HepG2 (cell line): ENCODE results near the gene TRAF4. TPM values are rescaled to one million over a fixed set of nuclear protein-coding genes. Genes with fewer than 3 reads are reported as not detected.

Source experiments
- ATAC-seq: fragments of 200-7000 bp; cut with Tn5 transposase; 3 replicates; pipeline ENCODE4 v1.9.1; 2020; ENCODE audit warnings: mild to moderate bottlenecking, moderate library complexity
- BruUV-seq: library from RNA; stranded (reverse); fragments of 400-500 nt; replicated peaks from 2 replicates; lab custom pipeline; 2021; lab: Mats Ljungman, UMichigan
- CTCF ChIA-PET: fragments of 300-600 bp; formaldehyde crosslinking; extraction: SDS; loops from one replicate; lab custom pipeline; 2021; ENCODE audit warnings: low total read pairs, inconsistent platforms, low intra/inter-chr PET ratio; lab: Yijun Ruan, JAX
- POLR2A ChIA-PET: fragments of 350-600 bp; sonication (Branson Sonifier 250); formaldehyde crosslinking; loops from one replicate; lab custom pipeline; 2020; ENCODE audit warnings: antibody characterized with exemption, inconsistent platforms; lab: Yijun Ruan, JAX
- DNase-seq: peaks from one replicate; pipeline ENCODE4 v3.0.0-alpha.2; 2015; ENCODE audit warnings: low spot score
- FAIRE-seq: peaks from 3 replicates; lab custom pipeline; 2011; peaks lifted over from hg19 to GRCh38; lab: Jason Lieb, UNC
- H2AFZ ChIP-seq: one replicate; pipeline ENCODE4 v1.6.1; 2011; ENCODE audit warnings: low read length, inconsistent platforms
- H3K27ac ChIP-seq: fragments of 300-600 bp; 3 replicates; pipeline ENCODE4 v1.8.0; 2011; ENCODE audit warnings: mixed run types, mild to moderate bottlenecking, mixed read lengths, low read length, inconsistent platforms; ENCODE audit not compliant: insufficient read depth; ENCODE audit errors: extremely low read length
- H3K27me3 ChIP-seq, 2 experiments: fragments of 200-600 bp in 1 of 2; 2 replicates in 1 of 2; 3 replicates in 1 of 2; pipeline versions ENCODE4 v1.6.0 to v1.8.0; 2011; ENCODE audit warnings: low read length in 2 of 2, mild to moderate bottlenecking in 2 of 2, moderate library complexity in 2 of 2, inconsistent platforms in 1 of 2; ENCODE audit not compliant: insufficient read depth in 2 of 2, control insufficient read depth in 1 of 2
- H3K36me3 ChIP-seq, 2 experiments: fragments of 200-600 bp in 1 of 2; replicated peaks in 1 of 2; 2 replicates in 1 of 2; 3 replicates in 1 of 2; pipeline versions ENCODE4 v1.5.1 to v1.8.0; 2011; ENCODE audit warnings: low read length in 2 of 2, inconsistent platforms in 1 of 2; ENCODE audit not compliant: insufficient read depth in 2 of 2, control insufficient read depth in 1 of 2
- H3K4me1 ChIP-seq: 2 replicates; pipeline ENCODE4 v1.5.1; 2012; ENCODE audit warnings: low read length, inconsistent platforms; ENCODE audit not compliant: insufficient read depth
- H3K4me2 ChIP-seq: 2 replicates; pipeline ENCODE4 v1.6.0; 2011; ENCODE audit warnings: low read depth, low read length, inconsistent platforms
- H3K4me3 ChIP-seq, 3 experiments: fragments of 200-600 bp in 1 of 3; sonication (generic), shearing (Covaris generic) in 1 of 3; replicated peaks in 1 of 3; 2 replicates each; pipeline ENCODE4 v1.5.1; 2011 to 2016; ENCODE audit warnings: low read length in 3 of 3, inconsistent platforms in 2 of 3, low read depth in 2 of 3, mild to moderate bottlenecking in 2 of 3, control low read depth in 1 of 3, mixed read lengths in 1 of 3; ENCODE audit not compliant: insufficient read depth in 1 of 3
- H3K79me2 ChIP-seq: one replicate; pipeline ENCODE4 v1.6.1; 2011; ENCODE audit warnings: low read length, inconsistent platforms; ENCODE audit not compliant: insufficient read depth
- H3K9ac ChIP-seq: 2 replicates; pipeline ENCODE4 v1.6.0; 2011; ENCODE audit warnings: mild to moderate bottlenecking, low read depth, low read length, inconsistent platforms; ENCODE audit not compliant: insufficient read depth
- H3K9me3 ChIP-seq: 2 replicates; pipeline ENCODE4 v1.5.1; 2012; ENCODE audit warnings: mild to moderate bottlenecking, low read length
- H4K20me1 ChIP-seq: 2 replicates; pipeline ENCODE4 v1.6.0; 2011; ENCODE audit warnings: inconsistent platforms, mild to moderate bottlenecking, low read length, moderate library complexity; ENCODE audit not compliant: insufficient read depth
- PAF1 ChIP-seq: IDR thresholded peaks from 2 replicates; pipeline ENCODE4 v1.6.1; 2016; ENCODE audit warnings: missing genetic modification reagents, missing compliant biosample characterization
- POLR2G ChIP-seq: fragments of 200-400 bp; formaldehyde crosslinking; IDR thresholded peaks from 2 replicates; pipeline ENCODE4 v1.6.1; 2018; ENCODE audit warnings: mild to moderate bottlenecking, low read depth, low read length, moderate library complexity
- RAD51 ChIP-seq: fragments of 450-650 bp; IDR thresholded peaks from 2 replicates; pipeline ENCODE4 v1.6.1; 2016; ENCODE audit warnings: borderline replicate concordance
- RELA ChIP-seq: sonication (generic); formaldehyde crosslinking; IDR thresholded peaks from 2 replicates; pipeline ENCODE4 v1.4.0; 2020; ENCODE audit warnings: missing genetic modification reagents
- TCF12 ChIP-seq, 2 experiments: fragments of 450-650 bp in 1 of 2; sonication (generic) in 1 of 2; formaldehyde crosslinking in 1 of 2; IDR thresholded peaks; 2 replicates each; pipeline versions ENCODE4 v1.6.1 to v1.8.0; 2017 to 2022; ENCODE audit warnings: antibody characterized with exemption in 1 of 2, mild to moderate bottlenecking in 1 of 2, missing genetic modification reagents in 1 of 2, moderate library complexity in 1 of 2
- YEATS2 ChIP-seq: sonication (generic); formaldehyde crosslinking; IDR thresholded peaks from 2 replicates; pipeline ENCODE4 v1.4.0; 2020; ENCODE audit warnings: missing genetic modification reagents, borderline replicate concordance
- ZNF350 ChIP-seq: sonication (generic); formaldehyde crosslinking; IDR thresholded peaks from 2 replicates; pipeline ENCODE4 v1.4.0; 2020; ENCODE audit warnings: mild to moderate bottlenecking, low read depth, missing genetic modification reagents, borderline replicate concordance
- ZNF709 ChIP-seq: sonication (generic); formaldehyde crosslinking; IDR thresholded peaks from 2 replicates; pipeline ENCODE4 v1.5.0; 2020; ENCODE audit warnings: mild to moderate bottlenecking, missing genetic modification reagents
- WGBS: methylation state at CpG from one replicate; pipeline ENCODE4 v1.1.6; 2017; ENCODE audit warnings: low lambda C conversion rate; 5-methylcytosine and 5-hydroxymethylcytosine counted together
- in situ Hi-C: cut with HindIII; loops from 2 replicates; pipeline ENCODE4 v1.10.0; 2017; ENCODE audit warnings: low pct_unique_long_range_greater_than_20kb; ENCODE audit not compliant: extremely low pct_ligation_motif_present
- intact Hi-C: fragments of 100-400 bp; cut with micrococcal nuclease; formaldehyde crosslinking; loops from one replicate; pipeline ENCODE4 v1.10.0; 2022; ENCODE audit not compliant: unreplicated experiment
- polyA plus RNA-seq, 8 experiments: library from polyadenylated mRNA; depleted of rRNA in 3 of 8; stranded (reverse) in 7 of 8; unstranded in 1 of 8; fragments of >200 nt; fragmentation: Illumina TruSeq in 4 of 8; extraction: Trizol in 4 of 8; gene quantifications; 2 replicates each; pipeline versions ENCODE4 v1.2.1 to v1.2.3, GENCODE V29; 2011 to 2016; ENCODE audit warnings: low read depth in 4 of 8, missing spikeins in 1 of 8, mixed read lengths in 1 of 8; ENCODE audit not compliant: insufficient read depth in 1 of 8
- total RNA-seq, 5 experiments: library from RNA; depleted of rRNA; stranded (reverse); fragments of >200 nt; fragmentation: Illumina TruSeq; extraction: Trizol; gene quantifications; 2 replicates each; pipeline ENCODE4 v1.2.3, GENCODE V29; 2016; ENCODE audit warnings: low read depth in 1 of 5
- TF ChIP-seq, protein P1 (sequence below): sonication (generic); formaldehyde crosslinking; IDR thresholded peaks from 2 replicates; pipeline ENCODE4 v1.4.0; 2020; ENCODE audit warnings: missing genetic modification reagents; ENCODE audit errors: not compliant biosample characterization

Gene TRAF4
- total and polyA plus RNA-seq, 2 of the 13 experiments (the other 11 are each of a cell fraction or from before 2014, with no cell fraction given), result 86.0 to 89.9 TPM

GRCh38 chr17:28733346-28733745 is 10.5 kb upstream of the TRAF4 start:
- POLR2A ChIA-PET, result interaction anchor here (0.7 kb wide), 1 partner anchor 12 kb away, joined by 3 read pairs; no protein-coding TSS in a partner anchor
- Histone ChIP-seq H3K27ac (no peak overlapping the region), H2AFZ (no peak overlapping the region), H3K9ac (no peak overlapping the region), H3K4me3 (no peak overlapping the region), H3K27me3 (no peaks in the 10 kb centered on the region), H3K9me3 (no peaks in the 10 kb centered on the region), H4K20me1 (no peaks in the 10 kb centered on the region), H3K79me2 (no peaks in the 10 kb centered on the region), H3K4me1 (peaks cover 10% of the 10 kb centered on the region), H3K4me2 (no peak overlapping the region), H3K36me3 (peaks cover 0 to 11% of the 10 kb centered on the region in 2 experiments; a peak in 2 of 5 replicates)
- ATAC-seq, result no peak
- CTCF ChIA-PET, result no interaction called here
- FAIRE-seq, result no peak
- in situ Hi-C loops (loop anchor here (25.0 kb wide), 1 partner anchor 379 kb away; no protein-coding TSS in a partner anchor), intact Hi-C loops (no loop called here)
- TF ChIP-seq, protein P1, sequence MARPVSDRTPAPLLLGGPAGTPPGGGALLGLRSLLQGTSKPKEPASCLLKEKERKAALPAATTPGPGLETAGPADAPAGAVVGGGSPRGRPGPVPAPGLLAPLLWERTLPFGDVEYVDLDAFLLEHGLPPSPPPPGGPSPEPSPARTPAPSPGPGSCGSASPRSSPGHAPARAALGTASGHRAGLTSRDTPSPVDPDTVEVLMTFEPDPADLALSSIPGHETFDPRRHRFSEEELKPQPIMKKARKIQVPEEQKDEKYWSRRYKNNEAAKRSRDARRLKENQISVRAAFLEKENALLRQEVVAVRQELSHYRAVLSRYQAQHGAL (CRISPR knock-in tag), result no peak
- TF ChIP-seq RELA (CRISPR knock-in tag) (no peak), RAD51 (no peak), ZNF350 (CRISPR knock-in tag) (no peak), PAF1 (CRISPR knock-in tag) (no peak), YEATS2 (CRISPR knock-in tag) (no peak), TCF12 (IDR thresholded peaks at IDR 0.05) (no peak), TCF12 (CRISPR knock-in tag; IDR thresholded peaks at IDR 0.05) (no peak), POLR2G (no peak), ZNF709 (CRISPR knock-in tag) (no peak)
- BruUV-seq, result no TSS peak
- no peak for DNase-seq
- 100% methylated on average over 1 of the region's 1 CpG for WGBS
